Measurements from ENCODE around the gene MED12L. TPM values are rescaled to one million over a fixed set of nuclear protein-coding genes. Genes with fewer than 3 reads are reported as not detected.
A peak's percentile ranks its signal among the peaks of the same experiment; 100 is the strongest.

The MED12L gene
- total and polyA plus RNA-seq, 5 donors: 0.25 to 1.2 (median 0.71) TPM

GRCh38 chr3:151403246-151403645 is 317.8 kb downstream of the MED12L start:
- Histone ChIP-seq H3K4me3 (ENCODE audit: low read length) (no peak overlapping the region), H3K27ac (ENCODE audit: low read length) (no peak overlapping the region), H3K27me3 (ENCODE audit: control insufficient read depth, insufficient read depth) (no peaks in the 10 kb centered on the region), H3K9me3 (ENCODE audit: control insufficient read depth, low read length) (no peaks in the 10 kb centered on the region), H3K4me1 (ENCODE audit: control insufficient read depth, insufficient read depth, low read length) (no peaks in the 10 kb centered on the region)
- no peak for DNase-seq
- intact Hi-C loops (cut with DNase I): no loop called here
- 68% methylated on average over 2 of the region's 2 CpGs for WGBS
- ATAC-seq: no peak

DNA sequence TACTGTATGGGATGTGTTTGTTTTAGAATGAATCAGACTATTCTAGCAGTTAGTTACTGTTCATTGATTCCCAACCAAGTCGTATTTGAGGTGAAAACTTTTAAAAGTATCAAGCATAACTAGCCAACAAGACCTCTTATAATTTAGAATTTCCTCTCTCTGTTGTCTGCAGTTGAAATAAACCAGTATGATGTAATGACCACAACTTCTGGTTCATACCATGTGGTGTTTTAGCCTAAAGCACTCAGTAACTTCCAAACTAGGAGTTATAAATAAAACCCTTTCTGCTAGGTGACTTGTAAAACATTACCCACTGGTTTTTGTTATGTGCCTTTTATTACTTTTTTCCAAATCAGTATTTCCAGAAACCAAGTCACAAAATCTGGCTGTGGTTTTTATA is 318.9 kb downstream of the MED12L start:
- Histone ChIP-seq H3K27me3 (ENCODE audit: control insufficient read depth, insufficient read depth) (no peaks in the 10 kb centered on the region), H3K9me3 (ENCODE audit: control insufficient read depth, low read length) (no peaks in the 10 kb centered on the region), H3K4me3 (ENCODE audit: low read length) (no peak overlapping the region), H3K4me1 (ENCODE audit: control insufficient read depth, insufficient read depth, low read length) (no peaks in the 10 kb centered on the region), H3K27ac (ENCODE audit: low read length) (no peak overlapping the region)
- intact Hi-C loops (cut with DNase I): no loop called here
- no peak for ATAC-seq
- DNase-seq: no peak
- WGBS: 77% methylated on average over 1 of the region's 1 CpG

DNA sequence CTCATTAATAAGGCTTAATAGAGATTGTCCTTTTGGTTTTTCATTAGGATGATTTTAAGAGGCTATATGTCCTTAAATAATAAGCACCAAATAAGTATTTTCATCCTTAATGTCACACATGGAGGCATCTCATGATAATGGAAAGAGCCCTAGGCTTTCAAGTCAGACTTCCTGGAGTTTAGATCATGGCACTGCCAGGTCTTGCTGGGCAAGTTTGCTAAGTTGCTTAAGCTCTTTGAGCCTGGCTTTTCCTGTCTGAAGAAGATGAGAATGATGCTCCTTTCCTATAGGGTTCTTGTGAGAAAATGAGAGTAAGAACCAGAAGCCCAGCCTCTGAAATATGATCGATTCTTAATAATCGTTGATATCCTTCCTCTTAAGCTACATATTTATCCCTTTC is 322.5 kb downstream of the MED12L start:
- no peaks in the 10 kb centered on the region for H3K4me1 ChIP-seq (ENCODE audit: control insufficient read depth, insufficient read depth, low read length)
- ATAC-seq (no peak), DNase-seq (no peak)
- H3K9me3 ChIP-seq (ENCODE audit: control insufficient read depth, low read length): no peaks in the 10 kb centered on the region
- intact Hi-C loops (cut with DNase I): no loop called here
- H3K27ac ChIP-seq (ENCODE audit: low read length): no peak overlapping the region
- no peak overlapping the region for H3K4me3 ChIP-seq (ENCODE audit: low read length)
- no peaks in the 10 kb centered on the region for H3K27me3 ChIP-seq (ENCODE audit: control insufficient read depth, insufficient read depth)
- WGBS: 97% methylated on average over 2 of the region's 2 CpGs

- Histone ChIP-seq H3K4me3 (ENCODE audit: low read length) (no peak overlapping the region), H3K9me3 (ENCODE audit: control insufficient read depth, low read length) (no peaks in the 10 kb centered on the region), H3K4me1 (ENCODE audit: control insufficient read depth, insufficient read depth, low read length) (no peaks in the 10 kb centered on the region), H3K27ac (ENCODE audit: low read length) (no peak overlapping the region), H3K27me3 (ENCODE audit: control insufficient read depth, insufficient read depth) (no peaks in the 10 kb centered on the region)
- DNase-seq (no peak), ATAC-seq (no peak)
- intact Hi-C loops (cut with DNase I): no loop called here
- WGBS: 83% methylated on average over 9 of the region's 9 CpGs
These were observed 325.6 kb downstream of the MED12L start for GRCh38 chr3:151410891-151411559.

- H3K27me3 ChIP-seq (ENCODE audit: control insufficient read depth, insufficient read depth): no peaks in the 10 kb centered on the region
- no peaks in the 10 kb centered on the region for H3K9me3 ChIP-seq (ENCODE audit: control insufficient read depth, low read length)
- H3K4me1 ChIP-seq (ENCODE audit: control insufficient read depth, insufficient read depth, low read length): no peaks in the 10 kb centered on the region
- DNase-seq (peak in 1 of 3 donors; percentile 36), ATAC-seq (no peak)
- 84% methylated on average over 5 of the region's 5 CpGs for WGBS
- H3K4me3 ChIP-seq (ENCODE audit: low read length): no peak overlapping the region
- intact Hi-C loops (cut with DNase I): no loop called here
- no peak overlapping the region for H3K27ac ChIP-seq (ENCODE audit: low read length)
These were observed 327.5 kb downstream of the MED12L start for GRCh38 chr3:151412989-151413388.

DNA sequence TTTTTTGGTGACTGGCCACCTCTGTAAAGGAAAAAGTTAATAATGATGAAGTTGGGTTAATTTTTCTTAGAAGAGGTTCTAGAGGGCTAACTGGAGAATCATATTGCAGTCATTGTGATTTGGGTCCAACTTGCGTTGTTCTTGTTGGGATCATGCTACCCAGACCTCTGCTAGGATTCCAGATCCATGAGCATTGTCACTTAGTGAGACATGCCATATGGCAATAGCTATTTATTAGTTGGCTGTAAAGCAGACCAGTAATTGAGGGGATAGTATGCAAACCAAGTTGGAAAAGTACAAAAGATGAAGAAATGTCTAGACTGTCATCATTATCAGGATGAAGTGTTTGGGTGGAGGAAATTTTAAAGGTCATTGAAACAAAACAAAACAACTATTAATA is 329.8 kb downstream of the MED12L start:
- Histone ChIP-seq H3K9me3 (ENCODE audit: control insufficient read depth, low read length) (no peaks in the 10 kb centered on the region), H3K27me3 (ENCODE audit: control insufficient read depth, insufficient read depth) (no peaks in the 10 kb centered on the region), H3K4me1 (ENCODE audit: control insufficient read depth, insufficient read depth, low read length) (no peaks in the 10 kb centered on the region), H3K27ac (ENCODE audit: low read length) (no peak overlapping the region), H3K4me3 (ENCODE audit: low read length) (no peak overlapping the region)
- 62% methylated on average over 1 of the region's 1 CpG for WGBS
- intact Hi-C loops (cut with DNase I): no loop called here
- DNase-seq (no peak), ATAC-seq (no peak)

GRCh38 chr3:151419806-151420205 is 334.3 kb downstream of the MED12L start:
- ATAC-seq (no peak), DNase-seq (no peak)
- WGBS: 81% methylated on average over 6 of the region's 6 CpGs
- H3K27ac ChIP-seq (ENCODE audit: low read length): no peak overlapping the region
- intact Hi-C loops (cut with DNase I): no loop called here
- H3K27me3 ChIP-seq (ENCODE audit: control insufficient read depth, insufficient read depth): no peaks in the 10 kb centered on the region
- H3K4me1 ChIP-seq (ENCODE audit: control insufficient read depth, insufficient read depth, low read length): no peaks in the 10 kb centered on the region
- no peak overlapping the region for H3K4me3 ChIP-seq (ENCODE audit: low read length)
- H3K9me3 ChIP-seq (ENCODE audit: control insufficient read depth, low read length): no peaks in the 10 kb centered on the region

GRCh38 chr3:151421938-151422337 is 336.5 kb downstream of the MED12L start:
- Histone ChIP-seq H3K27me3 (ENCODE audit: control insufficient read depth, insufficient read depth) (peaks cover 3% of the 10 kb centered on the region), H3K4me3 (ENCODE audit: low read length) (no peak overlapping the region), H3K4me1 (ENCODE audit: control insufficient read depth, insufficient read depth, low read length) (no peaks in the 10 kb centered on the region), H3K27ac (ENCODE audit: low read length) (no peak overlapping the region), H3K9me3 (ENCODE audit: control insufficient read depth, low read length) (no peaks in the 10 kb centered on the region)
- WGBS: 75% methylated on average over 4 of the region's 4 CpGs
- intact Hi-C loops (cut with DNase I): no loop called here
- no peak for DNase-seq
- no peak for ATAC-seq

GRCh38 chr3:151423091-151423490 is 337.6 kb downstream of the MED12L start:
- DNase-seq (no peak), ATAC-seq (no peak)
- Histone ChIP-seq H3K4me3 (ENCODE audit: low read length) (no peak overlapping the region), H3K27me3 (ENCODE audit: control insufficient read depth, insufficient read depth) (peaks cover 3% of the 10 kb centered on the region), H3K9me3 (ENCODE audit: control insufficient read depth, low read length) (no peaks in the 10 kb centered on the region), H3K4me1 (ENCODE audit: control insufficient read depth, insufficient read depth, low read length) (no peaks in the 10 kb centered on the region), H3K27ac (ENCODE audit: low read length) (no peak overlapping the region)
- intact Hi-C loops (cut with DNase I): no loop called here
- 83% methylated on average over 5 of the region's 5 CpGs for WGBS

GRCh38 chr3:151425627-151426340 is 340.3 kb downstream of the MED12L start:
- H3K9me3 ChIP-seq (ENCODE audit: control insufficient read depth, low read length): no peaks in the 10 kb centered on the region
- DNase-seq (no peak), ATAC-seq (peak in 1 of 2 donors; percentile 31)
- H3K27ac ChIP-seq (ENCODE audit: low read length): no peak overlapping the region
- 74% methylated on average over 4 of the region's 4 CpGs for WGBS
- H3K4me3 ChIP-seq (ENCODE audit: low read length): no peak overlapping the region
- no peaks in the 10 kb centered on the region for H3K4me1 ChIP-seq (ENCODE audit: control insufficient read depth, insufficient read depth, low read length)
- intact Hi-C loops (cut with DNase I): no loop called here
- H3K27me3 ChIP-seq (ENCODE audit: control insufficient read depth, insufficient read depth): peaks cover 3% of the 10 kb centered on the region

GRCh38 chr3:151426341-151426657 is 340.8 kb downstream of the MED12L start:
- intact Hi-C loops (cut with DNase I): no loop called here
- H3K4me1 ChIP-seq (ENCODE audit: control insufficient read depth, insufficient read depth, low read length): peaks cover 1% of the 10 kb centered on the region
- DNase-seq (no peak), ATAC-seq (no peak)
- no peak overlapping the region for H3K4me3 ChIP-seq (ENCODE audit: low read length)
- H3K9me3 ChIP-seq (ENCODE audit: control insufficient read depth, low read length): no peaks in the 10 kb centered on the region
- no peak overlapping the region for H3K27ac ChIP-seq (ENCODE audit: low read length)
- H3K27me3 ChIP-seq (ENCODE audit: control insufficient read depth, insufficient read depth): peaks cover 3% of the 10 kb centered on the region

Data from right cardiac atrium (tissue), 5 donors.